ENCODE results near the gene PKD2L1. TPM values are rescaled to one million over a fixed set of nuclear protein-coding genes. Genes with fewer than 3 reads are reported as not detected.
A peak's percentile ranks its signal among the peaks of the same experiment; 100 is the strongest.
"Not testable (repeated sequence)": the region's sequence is repeated elsewhere in the genome, so short reads cannot be mapped to it uniquely, and the experiment has no call there.

Gene PKD2L1
- total RNA-seq, 1 donor from 2014 or later, result not detected

DNA sequence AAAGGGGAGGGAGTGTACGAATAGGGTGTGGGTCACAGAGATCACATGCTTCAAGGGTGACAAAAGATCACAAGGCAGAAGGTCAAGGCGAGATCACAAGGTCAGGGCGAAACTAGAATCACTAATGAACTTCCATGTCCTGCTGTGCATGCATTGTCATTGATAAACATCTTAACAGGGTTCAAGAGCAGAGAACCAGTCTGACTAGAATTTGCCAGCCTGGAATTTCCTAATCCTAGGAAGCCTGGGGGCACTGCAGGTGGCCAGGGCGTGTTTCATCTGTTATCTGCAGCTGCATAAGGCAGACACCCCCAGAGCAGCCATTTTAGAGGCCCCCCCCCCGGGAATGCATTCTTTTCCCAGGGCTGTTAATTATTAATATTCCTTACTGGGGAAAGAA is 28.9 kb downstream of the PKD2L1 start:
- intact Hi-C loops (cut with DNase I); ATAC-seq; DNase-seq (ENCODE audit: low spot score): not testable (repeated sequence)

DNA sequence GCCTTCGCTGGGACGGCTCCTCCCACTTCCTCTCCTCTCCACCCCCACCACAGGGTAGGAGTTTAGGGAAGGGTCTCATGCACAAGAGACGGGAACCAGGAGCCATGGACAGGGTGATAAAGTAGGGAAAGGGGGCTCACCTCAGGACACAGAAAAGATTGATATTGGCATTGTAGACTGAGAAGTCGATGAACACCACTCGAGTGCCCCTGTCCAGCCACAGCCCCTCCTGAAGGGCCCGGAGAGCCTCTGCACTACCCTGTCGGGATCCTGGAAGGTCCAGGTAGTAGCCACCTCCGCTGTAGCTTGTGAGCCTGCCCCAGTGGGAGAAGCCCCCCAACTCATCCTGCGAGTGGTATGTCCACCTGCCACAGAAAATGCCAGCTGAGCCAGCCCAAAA is 32.8 kb downstream of the PKD2L1 start:
- ATAC-seq, result no peak
- intact Hi-C loops (cut with DNase I), result no loop called here

GRCh38 chr10:100293066-100293465 is 37.0 kb downstream of the PKD2L1 start:
- ATAC-seq (no peak), DNase-seq (ENCODE audit: low spot score) (no peak)
- intact Hi-C loops (cut with DNase I), result no loop called here

More for the DNA sequence above, 32.8 kb downstream of the PKD2L1 start:
- DNase-seq (ENCODE audit: low spot score), result no peak

- DNase-seq (ENCODE audit: low spot score); intact Hi-C loops (cut with DNase I): not testable (repeated sequence)
- ATAC-seq, result peak; percentile 68
Measured at GRCh38 chr10:100292300-100292699, 37.7 kb downstream of the PKD2L1 start.

- no peak for ATAC-seq
- intact Hi-C loops (cut with DNase I), result no loop called here
- DNase-seq (ENCODE audit: low spot score), result no peak
Measured at GRCh38 chr10:100291356-100291755, 38.7 kb downstream of the PKD2L1 start.

- intact Hi-C loops (cut with DNase I), result no loop called here
- ATAC-seq (no peak), DNase-seq (ENCODE audit: low spot score) (no peak)
Measured at GRCh38 chr10:100289641-100290040, 40.4 kb downstream of the PKD2L1 start.

- ATAC-seq (no peak), DNase-seq (ENCODE audit: low spot score) (no peak)
- intact Hi-C loops (cut with DNase I), result no loop called here
Measured at GRCh38 chr10:100288196-100288595, 41.8 kb downstream of the PKD2L1 start.

- no peak for ATAC-seq
- DNase-seq (ENCODE audit: low spot score), result no peak
- intact Hi-C loops (cut with DNase I), result no loop called here
Measured at GRCh38 chr10:100287756-100288155, 42.3 kb downstream of the PKD2L1 start.

DNA sequence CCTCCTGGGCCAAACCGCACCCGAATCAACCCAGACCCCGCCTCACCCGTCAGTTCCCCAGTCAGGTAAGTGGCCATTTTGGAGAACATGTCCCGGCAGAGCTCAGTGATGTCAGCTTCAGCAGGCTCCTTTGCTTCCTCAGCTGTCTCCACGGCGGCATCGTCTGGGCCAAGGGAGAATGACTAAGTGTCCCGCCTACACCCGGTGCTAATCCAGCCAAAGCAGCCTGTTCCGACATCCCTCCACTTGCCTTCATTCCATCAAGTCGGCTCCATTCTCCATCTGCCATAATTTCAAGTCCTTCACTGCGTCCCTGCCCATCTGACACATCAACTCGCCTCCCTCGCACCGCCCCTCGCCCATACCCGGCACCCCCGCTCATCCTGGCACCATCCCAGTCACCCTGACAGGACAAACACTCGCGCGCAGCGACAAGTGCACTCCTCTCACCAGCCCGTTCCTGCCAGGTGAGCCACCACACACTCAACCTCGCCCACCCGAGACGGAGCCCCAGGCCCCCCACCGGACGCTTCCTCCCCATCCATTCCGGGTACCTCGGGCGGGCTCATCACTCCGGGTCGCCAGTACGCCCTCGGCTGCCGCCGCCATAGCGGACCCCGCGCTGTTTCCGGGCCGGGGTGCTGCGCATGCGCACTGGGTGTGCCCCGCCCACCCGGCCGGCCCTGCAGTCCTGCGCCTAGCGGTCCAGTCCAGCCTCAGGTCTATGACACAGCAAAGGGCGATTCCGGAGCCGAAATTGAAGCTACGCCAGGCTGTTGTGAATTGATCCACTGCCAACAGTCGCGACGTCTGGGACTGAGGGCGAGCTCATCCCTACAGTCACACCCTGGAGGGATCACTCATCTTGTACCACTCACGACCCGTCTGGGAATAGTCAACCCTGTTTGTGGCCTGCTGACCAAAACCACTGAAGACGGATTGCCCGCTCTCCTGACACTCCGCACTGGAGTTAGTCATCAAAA is 43.7 kb downstream of the PKD2L1 start, which contains the start of gene BLOC1S2:
Gene BLOC1S2, minus strand, starts transcription at position 630 of the 983 bp plus-strand sequence. Its CDS starts 21 bp downstream, at position 609.
- ATAC-seq (peak; percentile 99), DNase-seq (ENCODE audit: low spot score) (peak; percentile 93)
- intact Hi-C loops (cut with DNase I), result no loop called here

DNA sequence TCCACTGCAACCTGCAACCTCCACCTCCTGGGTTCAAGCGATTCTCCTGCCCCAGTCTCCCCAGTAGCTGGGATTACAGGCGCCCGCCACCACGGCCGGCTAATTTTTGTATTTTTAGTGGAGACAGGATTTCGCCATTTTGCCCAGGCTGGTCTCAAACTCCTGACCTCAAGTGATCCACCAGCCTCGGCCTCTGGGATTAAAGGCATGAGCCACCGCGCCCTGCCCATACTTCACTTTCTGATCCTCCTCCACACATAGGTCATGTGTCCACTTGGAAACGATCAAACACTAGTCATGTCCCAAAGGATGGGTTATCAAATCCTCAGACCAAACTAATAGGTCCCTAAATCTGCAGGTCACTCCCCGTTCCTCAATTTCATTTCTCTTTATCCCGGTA is 44.7 kb downstream of the PKD2L1 start:
- ATAC-seq; intact Hi-C loops (cut with DNase I); DNase-seq (ENCODE audit: low spot score): not testable (repeated sequence)

GRCh38 chr10:100282907-100283306 is 47.1 kb downstream of the PKD2L1 start:
- intact Hi-C loops (cut with DNase I), result no loop called here
- DNase-seq (ENCODE audit: low spot score), result no peak
- no peak for ATAC-seq

DNA sequence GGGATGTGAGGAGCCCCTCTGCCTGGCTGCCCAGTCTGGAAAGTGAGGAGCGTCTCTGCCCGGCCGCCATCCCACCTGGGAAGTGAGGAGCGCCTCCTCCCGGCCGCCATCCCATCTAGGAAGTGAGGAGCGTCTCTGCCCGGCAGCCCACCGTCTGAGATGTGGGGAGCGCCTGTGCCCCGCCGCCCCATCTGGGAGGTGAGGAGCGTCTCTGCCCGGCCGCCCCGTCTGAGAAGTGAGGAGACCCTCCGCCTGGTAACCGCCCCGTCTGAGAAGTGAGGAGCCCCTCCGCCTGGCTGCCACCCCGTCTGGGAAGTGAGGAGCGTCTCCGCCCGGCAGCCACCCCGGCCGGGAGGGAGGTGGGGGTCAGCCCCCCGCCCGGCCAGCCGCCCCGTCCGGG is 53.1 kb downstream of the PKD2L1 start:
- intact Hi-C loops (cut with DNase I); DNase-seq (ENCODE audit: low spot score); ATAC-seq: not testable (repeated sequence)

GRCh38 chr10:100267239-100268104 is 62.6 kb downstream of the PKD2L1 start, which contains the start of gene CWF19L1:
Gene CWF19L1 (minus strand): TSS chr10:100267638. CDS start chr10:100267593, 45 bp downstream.
- ATAC-seq, result peak; percentile 98
- intact Hi-C loops (cut with DNase I), result no loop called here
- DNase-seq (ENCODE audit: low spot score), result peak; percentile 91

GRCh38 chr10:100265821-100266485 is 64.1 kb downstream of the PKD2L1 start:
- intact Hi-C loops (cut with DNase I), result no loop called here
- ATAC-seq (no peak), DNase-seq (ENCODE audit: low spot score) (no peak)

DNA sequence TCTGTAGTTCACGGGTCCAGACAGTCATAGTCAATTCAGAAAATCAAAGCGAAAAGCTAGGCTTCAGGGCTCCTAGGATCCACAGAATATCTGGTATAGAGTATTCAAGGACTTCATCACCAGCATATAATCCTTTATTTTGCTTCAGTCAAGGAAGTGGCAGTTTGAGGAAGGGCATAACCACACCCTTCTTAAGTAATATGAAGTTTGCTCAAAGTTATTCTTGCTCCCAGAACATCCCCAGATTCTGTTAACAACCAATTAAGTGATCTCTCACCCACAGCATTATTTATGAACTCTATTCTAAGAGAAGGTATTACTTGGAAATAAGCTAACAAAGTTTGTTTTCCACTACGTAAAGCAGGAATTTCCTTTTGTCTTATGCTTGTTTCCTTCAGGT is 75.8 kb downstream of the PKD2L1 start:
- ATAC-seq (no peak), DNase-seq (ENCODE audit: low spot score) (no peak)
- intact Hi-C loops (cut with DNase I), result no loop called here

DNA sequence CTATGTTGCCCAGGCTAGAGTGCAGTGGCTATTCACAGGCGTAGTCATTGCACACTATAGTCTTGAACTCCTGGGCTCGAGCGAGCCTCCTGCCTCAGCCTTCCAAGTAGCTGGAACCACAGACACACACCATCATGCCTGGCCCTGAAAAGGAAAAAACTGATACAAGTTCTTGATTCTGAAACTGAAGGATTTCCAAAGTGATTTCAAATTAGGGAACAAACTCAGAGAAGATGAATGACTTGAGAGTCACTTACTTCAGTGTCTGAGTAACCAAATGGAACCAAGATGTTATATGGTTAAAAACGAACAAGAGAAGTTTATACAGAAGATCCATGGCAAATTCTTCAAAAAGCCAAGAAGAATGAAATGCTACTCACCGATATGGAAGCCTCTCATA is 77.0 kb downstream of the PKD2L1 start:
- DNase-seq (ENCODE audit: low spot score) (no peak), ATAC-seq (no peak)
- intact Hi-C loops (cut with DNase I), result no loop called here

DNA sequence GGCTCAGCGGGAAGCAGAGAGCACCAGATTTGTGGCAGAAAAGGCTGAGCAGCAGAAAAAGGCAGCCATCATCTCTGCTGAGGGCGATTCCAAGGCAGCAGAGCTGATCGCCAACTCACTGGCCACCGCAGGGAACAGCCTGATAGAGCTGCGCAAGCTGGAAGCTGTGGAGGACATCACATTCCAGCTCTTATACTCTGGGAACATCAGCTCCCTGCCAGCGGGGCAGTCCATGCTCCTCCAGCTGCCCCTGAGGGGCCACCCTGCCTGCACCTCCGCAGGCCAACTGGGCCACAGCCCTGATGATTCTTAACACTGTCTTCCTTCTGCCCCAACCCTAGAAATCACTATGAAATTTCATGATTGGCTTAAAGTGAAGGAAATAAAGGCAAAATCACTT is 81.2 kb downstream of the PKD2L1 start:
- no peak for ATAC-seq
- intact Hi-C loops (cut with DNase I), result no loop called here
- DNase-seq (ENCODE audit: low spot score), result no peak

GRCh38 chr10:100245484-100246220 is 84.4 kb downstream of the PKD2L1 start:
- ATAC-seq (no peak), DNase-seq (ENCODE audit: low spot score) (no peak)
- intact Hi-C loops (cut with DNase I), result no loop called here

Data from sciatic nerve (tissue), 2 donors.